Gastroesophageal sphincter (tissue), 4 donors: ENCODE measurements around the gene EXD2. TPM values are rescaled to one million over a fixed set of nuclear protein-coding genes. Genes with fewer than 3 reads are reported as not detected.

Experiments used
- ATAC-seq: fragments of 150-250 bp; one replicate; pipeline ENCODE4 v1.9.1; 2016; ENCODE audit warnings: mild to moderate bottlenecking, moderate library complexity
- H3K27ac ChIP-seq, 4 donors: fragments of 200-600 bp; sonication (generic) in 3 of 4; 1 replicate in 3 of 4; 2 replicates in 1 of 4; pipeline ENCODE4 v1.5.1; 2016 to 2019
- H3K27me3 ChIP-seq: fragments of 200-600 bp; sonication (generic); one replicate; pipeline ENCODE4 v1.5.1; 2019
- H3K36me3 ChIP-seq, 2 donors: fragments of 200-600 bp; sonication (generic); one replicate each; pipeline ENCODE4 v1.5.1; 2019; ENCODE audit warnings: control low read depth in 1 of 2
- H3K4me1 ChIP-seq, 3 donors: fragments of 200-600 bp; sonication (generic); 1 replicate in 2 of 3; 2 replicates in 1 of 3; pipeline ENCODE4 v1.5.1; 2016 to 2019; ENCODE audit warnings: control low read depth in 2 of 3
- H3K4me3 ChIP-seq, 2 donors: fragments of 200-600 bp; sonication (generic); one replicate each; pipeline ENCODE4 v1.5.1; 2019; ENCODE audit warnings: mild to moderate bottlenecking in 1 of 2, moderate library complexity in 1 of 2
- H3K9me3 ChIP-seq, 3 donors: fragments of 200-600 bp; sonication (generic); one replicate each; pipeline ENCODE4 v1.5.1; 2017 to 2019; ENCODE audit warnings: control low read depth in 2 of 3
- CTCF ChIP-seq, 4 experiments: fragments of 200-600 bp in 2 of 4; fragments of 450-650 bp in 2 of 4; sonication (generic) in 1 of 4; IDR thresholded peaks; one replicate each; pipeline ENCODE4 v1.5.1; 2017 to 2019; ENCODE audit warnings: antibody characterized with exemption in 4 of 4, mild to moderate bottlenecking in 2 of 4, moderate library complexity in 2 of 4
- EP300 ChIP-seq: sonication (generic); formaldehyde crosslinking; IDR thresholded peaks from one replicate; pipeline ENCODE4 v1.6.1; 2017; ENCODE audit warnings: antibody characterized with exemption, mild to moderate bottlenecking
- POLR2A ChIP-seq, 2 donors: fragments of 450-650 bp; IDR thresholded peaks; one replicate each; pipeline ENCODE4 v1.6.1; 2017; ENCODE audit warnings: antibody characterized with exemption in 2 of 2, mild to moderate bottlenecking in 2 of 2, moderate library complexity in 1 of 2
- POLR2AphosphoS5 ChIP-seq: sonication (generic); formaldehyde crosslinking; IDR thresholded peaks from one replicate; pipeline ENCODE4 v1.6.1; 2017; ENCODE audit warnings: antibody characterized with exemption
- WGBS, 2 donors: methylation state at CpG; one replicate each; pipeline ENCODE4 v1.1.5; 2018; ENCODE audit warnings: low coverage in 1 of 2; 5-methylcytosine and 5-hydroxymethylcytosine counted together
- total RNA-seq, 4 donors: library from RNA; depleted of rRNA; stranded (reverse); fragments of >200 nt; gene quantifications; one replicate each; pipeline ENCODE4 v1.1.0, GENCODE V29; 2016

EXD2 gene
- total RNA-seq, 4 donors from 2014 or later, result 16.7 to 37.1 (median 25.8) TPM

DNA sequence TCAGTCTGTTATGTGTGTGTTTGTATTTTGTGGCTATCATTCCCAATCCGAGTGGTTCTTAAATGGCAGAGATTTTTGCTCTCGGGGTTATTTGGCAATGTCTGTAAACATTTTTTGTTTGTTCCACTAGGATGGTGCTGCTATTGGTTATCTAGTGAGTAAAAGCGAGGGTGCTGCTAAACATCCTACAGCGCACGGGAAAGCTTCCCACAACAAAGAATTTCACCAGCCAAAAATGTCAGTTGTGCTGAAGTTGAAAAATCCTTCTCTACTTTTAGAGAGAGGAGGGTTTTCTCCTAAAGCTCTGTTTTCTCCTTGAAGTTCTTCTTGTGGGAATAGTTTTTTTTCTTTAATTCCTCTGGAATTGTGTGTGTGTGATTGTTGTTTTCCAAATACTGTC, 2.4 kb downstream of the EXD2 start:
- 88 to 92% methylated on average over 5 of the region's 5 CpGs for WGBS, 2 donors
- no peak for TF ChIP-seq POLR2A (IDR thresholded peaks at IDR 0.05)
- no peak for TF ChIP-seq CTCF (IDR thresholded peaks at IDR 0.05)
- no peak for TF ChIP-seq POLR2AphosphoS5
- no peak for TF ChIP-seq EP300

GRCh38 chr14:69199786-69200185, 8.5 kb downstream of the EXD2 start:
- Histone ChIP-seq H3K9me3 (no peaks in the 10 kb centered on the region), H3K4me1 (peaks cover 0 to 3% (median 0%) of the 10 kb centered on the region in 3 donors), H3K27me3 (no peaks in the 10 kb centered on the region), H3K36me3 (no peaks in the 10 kb centered on the region), H3K4me3 (no peak overlapping the region), H3K27ac (no peak overlapping the region)
- ATAC-seq, result no peak
- 87 to 91% methylated on average over 9 to 10 of the region's 10 CpGs for WGBS, 2 donors
- TF ChIP-seq CTCF (IDR thresholded peaks at IDR 0.05), result no peak
- TF ChIP-seq POLR2AphosphoS5, result no peak
- TF ChIP-seq EP300, result no peak
- no peak for TF ChIP-seq POLR2A (IDR thresholded peaks at IDR 0.05)

More for the DNA sequence above, 2.4 kb downstream of the EXD2 start:
- H3K4me3 ChIP-seq, result no peak overlapping the region
- H3K27ac ChIP-seq, result no peak overlapping the region
- H3K4me1 ChIP-seq, result peaks cover 0 to 22% (median 0%) of the 10 kb centered on the region in 3 donors
- no peaks in the 10 kb centered on the region for H3K9me3 ChIP-seq
- ATAC-seq, result no peak
- H3K36me3 ChIP-seq, result no peaks in the 10 kb centered on the region
- no peaks in the 10 kb centered on the region for H3K27me3 ChIP-seq

DNA sequence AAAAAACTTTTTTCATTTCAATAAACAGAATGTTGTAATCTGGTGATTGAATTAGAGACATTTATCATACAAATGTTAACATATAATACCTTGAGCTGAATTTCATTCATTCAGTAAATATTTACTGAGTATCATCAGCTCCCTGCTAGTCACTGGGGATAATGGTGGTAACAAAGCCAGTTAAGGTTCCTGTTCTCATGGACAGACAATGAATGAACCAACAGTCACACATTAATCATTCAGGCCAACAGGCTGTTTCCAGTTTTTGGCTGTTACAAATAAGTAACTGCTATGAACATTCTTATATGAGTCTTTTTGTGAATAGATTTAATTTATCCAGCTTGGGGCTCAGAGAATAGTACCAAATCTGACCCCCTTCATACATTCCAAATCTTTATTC, 13.5 kb downstream of the EXD2 start:
- Histone ChIP-seq H3K27me3 (no peaks in the 10 kb centered on the region), H3K27ac (no peak overlapping the region), H3K9me3 (no peaks in the 10 kb centered on the region), H3K4me1 (no peaks in the 10 kb centered on the region), H3K36me3 (peaks cover 0 to 9% of the 10 kb centered on the region in 2 donors), H3K4me3 (no peak overlapping the region)
- ATAC-seq, result no peak
- no peak for TF ChIP-seq POLR2A (IDR thresholded peaks at IDR 0.05)
- no peak for TF ChIP-seq CTCF (IDR thresholded peaks at IDR 0.05)
- no peak for TF ChIP-seq POLR2AphosphoS5
- TF ChIP-seq EP300, result no peak

GRCh38 chr14:69207435-69208041, 16.2 kb downstream of the EXD2 start:
- no peak for TF ChIP-seq EP300
- TF ChIP-seq CTCF (IDR thresholded peaks at IDR 0.05), result no peak
- TF ChIP-seq POLR2A (IDR thresholded peaks at IDR 0.05), result no peak
- no peak for TF ChIP-seq POLR2AphosphoS5
- Histone ChIP-seq H3K4me1 (no peaks in the 10 kb centered on the region), H3K9me3 (no peaks in the 10 kb centered on the region), H3K4me3 (no peak overlapping the region), H3K36me3 (peaks cover 0 to 32% of the 10 kb centered on the region in 2 donors), H3K27ac (no peak overlapping the region), H3K27me3 (no peaks in the 10 kb centered on the region)
- WGBS, 2 donors, result 92 to 100% methylated on average over 4 to 7 of the region's 7 CpGs
- no peak for ATAC-seq

DNA sequence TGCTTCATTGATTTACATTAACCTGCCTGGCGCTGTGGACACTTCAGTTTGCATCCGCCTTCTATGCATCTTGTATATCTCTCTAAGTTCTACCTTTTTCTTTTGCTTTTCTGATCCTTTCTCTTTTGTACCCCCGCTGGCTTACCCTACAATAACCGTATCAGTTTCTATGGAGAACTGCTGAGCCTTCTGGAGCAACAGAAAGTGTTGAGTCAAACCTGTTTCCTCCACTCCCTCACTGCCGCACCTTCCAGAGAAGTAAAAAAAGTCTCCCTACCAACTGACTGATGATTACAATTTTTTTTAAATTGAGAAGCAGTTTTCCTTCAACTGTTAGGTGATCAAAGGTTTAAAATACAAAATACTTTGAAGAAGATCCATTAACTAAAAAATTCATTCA, 17.4 kb downstream of the EXD2 start:
- Histone ChIP-seq H3K9me3 (no peaks in the 10 kb centered on the region), H3K4me1 (peaks cover 0 to 4% (median 0%) of the 10 kb centered on the region in 3 donors), H3K36me3 (peaks cover 0 to 37% of the 10 kb centered on the region in 2 donors), H3K27ac (no peak overlapping the region), H3K27me3 (no peaks in the 10 kb centered on the region), H3K4me3 (no peak overlapping the region)
- TF ChIP-seq POLR2AphosphoS5, result no peak
- no peak for TF ChIP-seq POLR2A (IDR thresholded peaks at IDR 0.05)
- no peak for TF ChIP-seq CTCF (IDR thresholded peaks at IDR 0.05)
- TF ChIP-seq EP300, result no peak
- 91 to 92% methylated on average over 5 of the region's 5 CpGs for WGBS, 2 donors
- no peak for ATAC-seq
